ENCODE data around the gene RBMS3.

GRCh38 chr3:29354894-29355293, 74.0 kb downstream of the RBMS3 start:
- TF ChIP-seq CTCF (IDR thresholded peaks at IDR 0.05) (no peak), EZH2 (IDR thresholded peaks at IDR 0.05) (no peak), EZH2phosphoT487 (IDR thresholded peaks at IDR 0.05) (no peak)
